HG03196 (cell line): ENCODE data around the gene COL7A1.
A peak's percentile ranks its signal among the peaks of the same experiment; 100 is the strongest.

ENCODE experiments used
- ATAC-seq: cut with Tn5 transposase; IDR thresholded peaks from one replicate; pipeline ENCODE4 v1.9.1; 2021; ENCODE audit not compliant: unreplicated experiment

The COL7A1 gene

DNA sequence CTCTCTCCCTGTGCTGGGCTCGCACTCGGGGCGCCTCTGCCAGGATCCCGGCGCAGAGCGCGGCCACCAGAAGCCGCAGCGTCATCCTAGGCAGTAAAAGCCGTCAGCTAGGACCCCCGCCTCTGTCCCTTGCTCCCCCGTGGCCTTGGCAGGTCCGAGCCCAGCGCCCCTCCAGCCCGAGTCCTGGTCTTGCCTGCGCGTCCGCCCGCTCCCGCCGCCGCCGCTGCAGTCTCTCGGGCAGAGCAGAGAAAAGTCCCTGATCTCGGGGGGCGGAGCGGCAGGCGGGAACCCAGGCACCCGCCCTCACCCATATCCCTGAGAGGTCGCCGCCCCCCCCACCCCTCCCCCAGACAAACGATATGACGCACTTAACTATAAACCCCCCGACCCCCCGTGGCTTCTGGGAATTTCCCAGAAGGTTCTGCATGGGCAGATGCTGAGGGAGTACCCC, at the start of gene COL7A1:
COL7A1 (minus strand) TSS at position 255 of the 451 bp plus-strand sequence; CDS start at position 85, 170 bp downstream.
- ATAC-seq, result no peak

DNA sequence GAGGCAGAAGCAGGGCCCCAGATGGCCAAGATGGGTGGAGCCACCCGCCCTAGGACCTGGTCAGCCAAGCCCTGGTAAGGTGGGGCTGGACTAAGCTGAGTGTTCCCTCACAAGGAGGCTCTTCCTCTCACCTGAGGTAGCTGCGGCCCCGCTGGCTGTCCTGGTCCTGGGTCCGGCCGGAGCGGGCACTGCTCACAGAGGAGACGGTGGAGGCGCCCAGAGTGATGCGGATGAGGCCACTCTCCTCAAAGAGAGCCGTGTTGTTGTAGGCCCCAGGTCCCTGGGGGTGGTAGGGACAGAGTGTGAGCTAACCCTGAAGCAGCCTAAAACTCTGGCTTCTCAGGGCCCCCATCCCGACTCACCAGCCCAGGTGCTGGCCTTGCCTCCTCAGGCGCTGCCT, 47.5 kb upstream of the COL7A1 start:
- no peak for ATAC-seq

DNA sequence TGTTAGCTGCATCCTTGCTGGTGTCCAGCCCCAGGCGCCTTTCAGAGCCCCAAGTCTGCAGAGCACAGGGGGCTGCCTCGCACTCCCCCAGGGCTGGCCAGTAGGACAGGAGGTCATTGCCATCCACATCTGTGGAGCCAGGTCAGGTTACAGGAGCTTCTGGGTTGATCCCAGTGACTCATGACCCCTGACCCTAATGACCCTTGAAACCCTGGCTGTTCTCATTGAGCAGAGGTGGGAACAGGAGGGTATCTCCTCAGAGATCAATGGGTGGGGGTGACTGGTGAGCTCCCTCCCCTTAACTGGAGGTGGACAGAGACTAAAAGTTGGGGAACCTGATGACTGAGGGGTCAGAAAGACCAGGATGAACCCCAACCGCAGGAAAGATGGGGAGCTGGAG, 46.3 kb upstream of the COL7A1 start:
- ATAC-seq, result no peak

DNA sequence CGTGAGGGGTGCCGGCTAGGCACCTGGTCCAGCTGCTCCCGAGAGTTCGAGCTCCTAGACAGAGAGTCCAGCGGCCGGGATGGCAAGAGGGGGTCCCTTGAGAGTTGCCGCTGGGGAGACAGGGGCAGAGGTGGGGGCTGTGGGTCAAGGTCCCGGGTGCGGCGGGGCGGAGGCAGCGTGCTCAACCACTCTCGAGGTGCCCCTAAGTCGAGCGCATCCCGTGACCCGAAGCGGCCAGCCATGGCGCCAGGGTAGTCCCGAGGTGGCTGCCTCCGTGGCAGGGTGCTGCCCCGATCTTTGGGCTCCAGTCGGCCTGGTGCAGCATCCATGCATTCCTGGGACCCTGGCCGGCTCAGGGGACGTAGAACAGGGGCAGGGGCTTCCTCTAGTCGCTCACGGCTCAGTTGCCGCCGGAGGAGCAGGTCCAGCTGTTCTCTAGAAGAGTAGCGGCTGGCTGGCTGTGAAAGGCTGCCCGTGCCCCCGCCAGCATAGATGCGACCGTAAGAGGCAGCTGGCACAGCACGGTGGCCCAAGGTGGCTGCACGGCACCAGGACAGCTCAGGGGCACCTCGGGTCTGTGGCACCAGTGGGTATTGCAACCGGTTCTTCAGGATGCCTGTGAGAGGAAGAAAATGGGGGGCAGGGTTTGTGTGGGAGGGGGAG, 44.9 kb upstream of the COL7A1 start:
- ATAC-seq, result no peak

GRCh38 chr3:48637305-48637704, 42.2 kb upstream of the COL7A1 start:
- no peak for ATAC-seq

DNA sequence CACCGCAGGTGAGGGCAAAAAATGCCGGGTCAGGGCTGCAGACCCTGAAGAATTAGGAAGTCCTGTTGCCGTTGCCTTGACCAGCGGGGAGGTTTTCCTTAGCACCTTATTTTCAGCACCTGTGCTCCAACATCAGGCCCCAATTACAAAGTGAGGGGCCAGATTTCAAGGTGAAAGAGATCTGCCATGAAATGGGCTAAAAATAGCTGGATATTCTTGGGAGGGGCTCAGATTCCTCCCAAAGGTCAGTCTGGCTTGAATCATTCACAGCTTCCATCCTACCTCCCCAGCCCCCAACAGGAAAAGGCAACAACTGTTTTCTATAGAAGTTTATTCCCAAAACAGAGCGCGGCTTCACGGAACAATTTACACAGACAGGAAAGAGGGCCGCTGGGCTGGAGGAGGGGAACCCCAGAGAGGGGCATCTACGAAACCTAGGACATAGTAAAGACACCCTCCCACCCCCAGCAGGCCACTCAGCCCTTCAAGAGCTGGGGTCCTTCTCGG, 41.1 kb upstream of the COL7A1 start:
- no peak for ATAC-seq

- ATAC-seq, result peak; percentile 84
Measured at GRCh38 chr3:48635222-48636021, 40.3 kb upstream of the COL7A1 start, which contains the start of gene SLC26A6. SLC26A6 (minus strand) TSS chr3:48635461; CDS start chr3:48635393, 68 bp downstream.

- peak; percentile 17 for ATAC-seq
Measured at GRCh38 chr3:48634661-48635221, 39.6 kb upstream of the COL7A1 start.

GRCh38 chr3:48633743-48634142, 38.6 kb upstream of the COL7A1 start:
- no peak for ATAC-seq

- no peak for ATAC-seq
Measured at GRCh38 chr3:48633256-48633655, 38.1 kb upstream of the COL7A1 start.

GRCh38 chr3:48631516-48632448, 36.7 kb upstream of the COL7A1 start:
- ATAC-seq, result no peak

DNA sequence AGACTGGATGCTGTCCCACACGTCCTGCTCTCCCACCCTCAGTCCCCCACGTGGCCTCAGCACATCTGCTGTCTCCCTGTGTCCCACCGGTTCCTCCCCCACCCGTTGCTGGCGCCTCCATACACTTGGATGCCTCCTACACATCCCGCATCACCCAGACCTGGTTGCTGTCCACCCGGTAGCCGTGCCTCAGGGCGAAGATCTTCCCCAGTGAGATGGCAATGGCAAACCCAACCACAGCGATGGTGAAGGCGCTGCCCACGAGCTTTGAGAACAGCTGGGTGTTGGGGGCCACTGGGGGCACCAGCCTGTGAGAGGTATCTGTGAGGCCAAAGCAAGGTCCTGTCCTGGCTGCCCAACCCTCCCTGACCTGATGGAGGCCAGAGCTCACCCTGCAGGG, 35.7 kb upstream of the COL7A1 start:
- ATAC-seq, result no peak

DNA sequence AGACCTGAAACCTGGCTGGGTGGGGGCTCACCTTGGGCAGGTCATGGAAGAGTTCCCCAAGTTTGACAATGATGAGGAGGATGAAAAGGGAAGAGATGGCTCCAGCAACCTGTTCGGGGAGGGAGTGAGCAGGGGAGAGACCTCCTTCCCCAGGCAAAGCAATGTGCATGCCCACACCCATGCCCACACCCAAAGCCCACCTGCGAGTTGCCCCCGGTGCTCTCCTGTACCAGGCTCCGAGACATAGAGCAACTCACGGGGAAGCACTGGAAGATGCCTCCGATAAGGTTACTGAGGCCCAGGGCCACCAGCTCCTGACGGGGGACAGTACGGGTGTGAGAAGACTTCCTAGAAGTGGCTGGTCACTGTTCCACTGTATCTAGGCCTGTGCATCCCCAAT, 35.3 kb upstream of the COL7A1 start:
- ATAC-seq, result no peak

GRCh38 chr3:48629894-48630293, 34.8 kb upstream of the COL7A1 start:
- no peak for ATAC-seq

DNA sequence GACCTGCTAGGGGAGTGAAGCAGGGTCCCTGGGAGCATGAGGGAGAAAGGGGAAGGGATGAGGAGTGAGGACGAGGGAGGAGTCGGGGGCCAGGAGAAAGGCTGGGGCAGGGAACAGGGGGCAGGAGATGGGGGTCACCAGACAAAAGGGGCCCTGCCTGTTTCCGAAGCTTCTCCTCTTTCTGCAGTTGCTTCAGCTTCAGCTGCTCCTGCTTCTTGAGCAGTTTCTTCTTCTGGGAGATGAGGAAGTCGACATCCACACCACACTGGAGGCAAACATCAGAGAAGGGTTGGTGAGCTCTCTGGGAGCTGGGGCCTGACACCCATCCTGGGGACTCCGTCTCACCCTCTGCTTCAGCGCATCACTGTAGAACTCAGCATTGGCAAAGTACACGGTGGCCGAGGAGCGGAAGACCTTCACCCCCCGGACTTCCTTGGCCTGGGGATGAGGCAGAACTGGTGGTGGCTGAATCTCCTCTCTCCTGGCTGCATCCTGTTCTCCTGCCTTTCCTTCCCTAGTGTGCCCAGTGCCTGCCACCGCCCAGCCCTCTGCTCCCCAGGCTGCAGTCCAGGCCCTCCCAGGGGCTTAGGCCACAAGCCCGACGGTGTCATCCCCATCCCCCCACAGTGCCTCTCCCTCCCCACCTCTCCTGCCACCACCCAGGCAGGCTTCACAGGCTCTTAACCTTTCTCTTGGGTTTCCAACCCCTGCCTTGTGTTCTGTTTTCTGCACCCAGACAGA, 33.3 kb upstream of the COL7A1 start:
- no peak for ATAC-seq

DNA sequence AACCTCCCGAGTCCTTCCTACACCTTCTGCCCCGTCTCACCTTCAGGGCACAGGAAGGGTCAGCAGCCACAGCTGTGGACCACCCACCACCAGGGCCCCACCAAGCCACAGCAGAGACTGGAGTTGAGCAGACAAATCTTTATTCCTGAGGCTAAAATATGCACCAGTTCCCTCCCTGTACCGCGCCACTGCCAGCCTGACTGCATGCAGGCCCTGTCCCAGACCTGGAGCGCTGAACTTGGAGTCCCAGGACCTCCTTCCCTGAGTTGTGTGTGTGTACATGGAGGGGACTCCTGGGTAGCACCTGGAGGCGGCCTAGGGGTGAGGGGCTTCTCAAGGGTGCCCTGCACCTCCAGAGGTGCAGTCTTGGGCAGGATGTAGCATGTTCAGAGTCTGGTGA, 30.5 kb upstream of the COL7A1 start:
- no peak for ATAC-seq

- ATAC-seq, result no peak
Measured at GRCh38 chr3:48624767-48625166, 29.6 kb upstream of the COL7A1 start.

- no peak for ATAC-seq
Measured at GRCh38 chr3:48623851-48624547, 28.9 kb upstream of the COL7A1 start.

DNA sequence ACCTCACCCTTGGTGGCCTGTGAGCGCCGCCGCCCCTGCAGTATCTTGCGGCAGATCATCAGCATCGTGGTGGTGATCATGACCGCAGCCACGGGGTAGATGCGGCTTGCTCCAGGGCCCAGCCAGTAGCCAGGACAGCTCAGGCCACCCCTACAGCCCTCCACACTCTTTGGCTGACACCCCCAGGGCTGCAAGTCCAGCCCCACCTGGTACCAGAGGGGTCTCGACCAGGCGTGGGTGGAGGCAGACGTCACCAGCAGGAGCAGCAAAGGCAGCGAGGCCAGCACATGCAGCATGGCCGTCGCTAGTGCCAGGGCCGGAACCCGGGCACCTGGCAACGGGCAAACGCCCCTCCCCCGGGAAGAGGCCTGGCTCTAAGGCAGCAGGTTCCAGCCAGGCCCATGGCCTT, 26.3 kb upstream of the COL7A1 start, which contains the start of gene TMEM89:
TMEM89 (minus strand) TSS at position 309 of the 409 bp plus-strand sequence; CDS start at position 296, 13 bp downstream.
- ATAC-seq, result no peak
